ENCODE results near the gene PRTN3.
"Not testable (repeated sequence)": the region's sequence is repeated elsewhere in the genome, so short reads cannot be mapped to it uniquely, and the experiment has no call there.

PRTN3 gene

DNA sequence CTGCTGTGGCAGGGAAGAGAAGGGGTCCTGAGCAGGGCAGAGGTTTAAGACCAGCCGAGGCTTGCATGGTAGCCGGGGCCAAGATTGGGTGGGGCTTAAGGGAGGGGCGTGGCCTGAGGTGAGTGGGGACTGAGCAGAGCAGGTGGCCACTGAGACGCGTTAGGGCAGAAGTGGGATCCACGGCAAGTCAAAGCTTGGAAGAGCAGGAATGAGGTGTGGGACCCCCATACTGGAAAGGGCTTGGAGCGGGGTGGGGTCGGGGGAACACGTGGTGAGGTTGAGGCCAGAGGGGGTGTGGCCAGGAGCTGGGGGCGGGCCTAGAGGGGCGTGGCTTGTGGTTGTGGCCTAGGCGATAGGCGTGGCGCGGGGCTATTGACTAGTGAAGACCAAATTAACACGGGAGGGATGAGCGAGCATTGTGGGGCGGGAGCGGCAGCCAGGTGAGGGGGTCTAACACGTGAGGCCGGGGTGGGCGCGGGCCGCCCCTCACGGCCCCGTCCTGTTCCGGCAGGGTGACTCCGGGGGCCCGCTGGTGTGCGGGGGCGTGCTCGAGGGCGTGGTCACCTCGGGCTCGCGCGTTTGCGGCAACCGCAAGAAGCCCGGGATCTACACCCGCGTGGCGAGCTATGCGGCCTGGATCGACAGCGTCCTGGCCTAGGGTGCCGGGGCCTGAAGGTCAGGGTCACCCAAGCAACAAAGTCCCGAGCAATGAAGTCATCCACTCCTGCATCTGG, 21.9 kb downstream of the PRTN3 start:
- in situ Hi-C loops (cut with HindIII; ENCODE audit: low sequenced_read_pairs) = no loop called here

GRCh38 chr19:863315-863620, 22.5 kb downstream of the PRTN3 start:
- in situ Hi-C loops (cut with HindIII; ENCODE audit: low sequenced_read_pairs) = no loop called here

GRCh38 chr19:866769-867300, 26.0 kb downstream of the PRTN3 start:
- in situ Hi-C loops (cut with HindIII; ENCODE audit: low sequenced_read_pairs) = no loop called here

DNA sequence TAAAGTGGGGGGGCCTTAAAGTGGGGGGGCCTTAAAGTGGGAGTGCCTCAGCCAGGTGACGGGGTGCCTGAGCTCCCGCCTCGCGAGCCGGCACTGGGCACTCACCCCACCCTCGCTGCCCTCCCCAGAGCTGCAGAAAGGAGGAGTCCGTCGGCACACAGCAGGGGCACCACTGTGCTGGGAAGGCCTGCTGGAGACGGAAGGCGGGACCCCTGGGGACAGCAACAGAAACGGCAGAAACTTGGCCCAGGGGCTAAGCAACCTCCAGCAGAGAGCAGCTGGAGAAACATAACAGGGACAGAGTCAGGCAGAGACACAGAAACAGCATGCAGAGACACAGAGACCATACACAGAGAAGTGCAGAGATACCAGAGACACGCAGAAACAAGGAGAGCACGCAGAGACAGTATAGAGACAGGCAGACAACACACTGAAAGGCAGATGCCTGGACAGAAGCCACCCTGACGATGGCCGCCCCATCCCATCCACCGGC, 26.5 kb downstream of the PRTN3 start:
- in situ Hi-C loops (cut with HindIII; ENCODE audit: low sequenced_read_pairs) = no loop called here

- in situ Hi-C loops (cut with HindIII; ENCODE audit: low sequenced_read_pairs) = no loop called here
These were observed 27.2 kb downstream of the PRTN3 start for GRCh38 chr19:867855-868457.

- in situ Hi-C loops (cut with HindIII; ENCODE audit: low sequenced_read_pairs) = no loop called here
These were observed 27.9 kb downstream of the PRTN3 start for GRCh38 chr19:868458-869244.

DNA sequence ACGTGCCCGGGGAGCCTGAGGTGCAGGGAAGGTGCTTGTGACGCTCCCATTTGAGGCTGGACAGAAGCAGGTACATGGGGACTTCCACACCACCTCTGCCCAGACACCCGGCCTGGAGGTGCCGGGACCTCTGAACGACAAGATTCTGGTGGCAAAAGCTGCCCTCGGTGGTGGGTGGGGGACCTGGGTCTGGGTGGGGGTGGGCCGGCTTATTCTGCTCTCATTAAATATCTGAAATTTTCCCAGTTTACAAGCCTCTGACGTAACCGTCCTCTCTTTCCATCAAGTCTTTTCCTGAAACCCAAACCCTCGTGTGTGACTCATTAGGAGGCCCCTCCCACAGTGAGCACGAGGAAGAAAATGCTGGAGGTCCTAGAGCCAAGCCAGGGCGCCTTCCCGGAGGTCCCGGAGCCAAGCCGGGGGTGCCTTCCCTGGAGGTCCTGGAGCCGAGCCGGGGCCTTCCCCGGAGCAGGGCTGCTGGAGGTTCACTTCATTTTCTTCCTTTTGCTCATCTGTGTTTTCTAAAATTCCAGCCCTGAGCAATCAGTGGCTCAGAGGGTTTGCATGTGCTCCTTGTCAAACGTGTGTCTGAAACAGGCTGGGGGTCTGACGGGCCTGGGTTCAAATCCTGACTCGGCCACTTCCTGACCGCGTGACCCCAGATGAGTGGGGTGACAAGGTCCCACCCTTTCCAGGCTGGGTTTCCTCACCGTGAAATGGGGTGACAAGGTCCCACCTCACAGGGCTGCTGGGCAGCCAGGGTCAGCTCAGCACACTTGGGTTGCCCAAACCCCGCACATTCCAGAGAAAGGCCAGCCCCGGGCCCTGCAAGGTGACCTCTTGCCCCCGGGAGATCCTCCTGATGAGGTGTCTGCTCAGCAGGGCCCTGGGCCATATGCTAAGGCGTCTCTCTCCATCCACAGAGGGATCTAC, 28.7 kb downstream of the PRTN3 start:
- in situ Hi-C loops (cut with HindIII; ENCODE audit: low sequenced_read_pairs) = no loop called here

GRCh38 chr19:870314-870713, 29.5 kb downstream of the PRTN3 start:
- in situ Hi-C loops (cut with HindIII; ENCODE audit: low sequenced_read_pairs) = no loop called here

DNA sequence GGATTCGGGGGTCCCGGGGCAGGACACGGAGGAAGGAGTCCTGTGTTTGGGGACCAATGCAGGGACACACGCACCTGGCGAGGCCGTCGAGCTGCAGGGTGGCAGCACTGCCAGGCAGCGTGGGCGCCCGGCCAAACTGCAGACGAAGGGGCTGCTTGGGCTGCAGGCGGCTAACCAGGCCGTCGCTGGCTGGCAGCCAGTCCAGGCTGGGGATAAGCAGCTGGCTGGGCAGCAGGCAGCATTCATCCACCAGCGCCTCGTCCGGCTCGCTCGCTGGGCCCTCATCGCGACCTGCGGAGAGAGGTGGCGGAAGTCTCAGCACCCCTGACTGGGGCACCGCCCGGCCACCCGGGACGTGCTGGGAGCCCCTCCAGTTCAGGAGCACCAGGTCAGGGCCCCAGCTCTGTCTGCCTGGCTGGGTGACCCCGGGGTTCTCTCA, 30.2 kb downstream of the PRTN3 start:
- in situ Hi-C loops (cut with HindIII; ENCODE audit: low sequenced_read_pairs) = no loop called here

DNA sequence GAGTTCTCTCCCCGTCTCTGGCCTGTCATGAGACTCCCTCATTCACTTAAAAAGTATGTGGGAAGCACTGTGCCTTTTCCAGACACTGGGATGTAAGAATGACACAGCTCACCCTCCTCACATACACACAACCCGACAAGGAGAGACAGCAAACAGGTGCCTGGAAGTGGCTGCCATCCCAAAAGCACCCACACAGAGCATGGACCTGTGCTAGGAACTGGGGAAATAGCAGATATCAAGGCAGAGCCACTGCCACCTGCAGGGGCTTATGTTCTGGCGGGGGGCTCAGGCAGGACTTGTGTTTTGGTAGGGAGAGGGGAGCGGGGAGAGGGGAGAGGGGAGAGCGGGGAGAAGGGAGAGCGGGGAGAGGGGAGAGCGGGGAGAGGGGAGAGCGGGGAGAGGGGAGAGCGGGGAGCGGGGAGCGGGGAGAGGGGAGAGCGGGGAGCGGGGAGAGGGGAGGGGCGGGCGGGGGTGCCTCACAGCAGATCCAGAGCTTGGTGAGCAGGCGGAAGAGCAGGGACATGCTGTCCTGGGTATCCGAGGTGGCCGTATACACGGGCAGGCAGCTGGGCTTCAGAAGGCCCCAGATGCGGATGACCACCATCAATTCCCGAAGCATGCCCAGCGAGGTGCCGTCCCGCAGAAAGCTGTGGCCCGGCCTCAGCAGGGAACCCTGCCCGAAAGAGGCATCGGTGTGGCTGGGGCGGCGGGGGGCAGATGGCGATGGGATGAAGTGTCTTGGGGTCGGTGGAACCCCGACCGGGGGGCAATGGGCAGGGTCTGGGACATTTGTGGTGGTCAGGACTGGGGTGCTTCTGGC, 30.9 kb downstream of the PRTN3 start:
- in situ Hi-C loops (cut with HindIII; ENCODE audit: low sequenced_read_pairs) = no loop called here

- in situ Hi-C loops (cut with HindIII; ENCODE audit: low sequenced_read_pairs) = no loop called here
These were observed 31.6 kb downstream of the PRTN3 start for GRCh38 chr19:872266-872951.

DNA sequence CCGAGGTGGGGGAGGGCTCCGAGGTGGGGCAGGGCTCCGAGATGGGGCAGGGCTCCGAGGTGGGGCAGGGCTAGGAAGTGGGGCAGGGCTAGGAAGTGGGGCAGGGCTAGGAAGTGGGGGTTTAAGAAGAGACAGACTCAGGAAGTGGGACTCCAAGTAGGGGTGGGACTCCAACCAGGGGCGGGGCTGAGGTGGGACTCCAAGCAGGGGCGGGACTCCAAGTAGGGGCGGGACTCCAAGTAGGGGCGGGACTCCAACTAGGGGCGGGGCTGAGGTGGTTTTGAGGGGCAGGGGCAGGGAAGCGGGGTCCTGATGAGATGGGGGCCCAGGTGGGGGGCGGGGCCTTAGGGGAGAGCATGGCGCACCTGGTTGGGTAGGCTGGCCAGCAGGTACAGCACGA, 32.3 kb downstream of the PRTN3 start:
- in situ Hi-C loops (cut with HindIII; ENCODE audit: low sequenced_read_pairs) = no loop called here

GRCh38 chr19:873561-874041, 32.8 kb downstream of the PRTN3 start:
- in situ Hi-C loops (cut with HindIII; ENCODE audit: low sequenced_read_pairs) = no loop called here

DNA sequence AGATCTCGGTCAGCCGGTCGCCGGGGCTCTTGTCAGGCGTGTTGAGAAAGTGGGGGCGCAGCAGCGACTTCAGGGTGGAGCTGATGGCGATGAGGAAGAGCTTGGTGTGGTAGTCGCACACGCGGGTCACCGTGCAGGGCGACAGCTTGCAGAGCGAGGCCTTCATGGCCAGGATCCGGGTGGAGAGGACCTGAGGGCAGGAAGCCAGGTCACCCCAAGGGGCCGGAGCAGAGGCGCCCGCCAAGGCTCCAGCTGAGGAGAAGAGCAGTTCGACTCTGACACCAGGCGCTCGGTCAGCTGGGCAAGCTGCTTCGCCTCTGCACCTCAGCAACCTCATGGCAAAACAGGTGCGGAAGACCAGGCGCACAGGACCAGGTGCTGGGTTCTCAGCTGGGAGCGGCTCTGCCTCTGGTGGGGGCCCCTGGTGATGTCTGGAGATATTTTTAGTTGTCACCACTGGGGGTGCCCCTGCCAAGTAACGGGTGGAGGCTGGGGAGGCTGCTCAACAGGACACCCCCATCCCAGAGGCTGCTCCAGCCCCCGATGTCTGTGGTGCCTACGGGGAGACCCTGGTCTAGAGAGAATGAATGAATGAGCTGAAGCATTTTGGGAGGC, 34.6 kb downstream of the PRTN3 start:
- in situ Hi-C loops (cut with HindIII; ENCODE audit: low sequenced_read_pairs) = no loop called here

DNA sequence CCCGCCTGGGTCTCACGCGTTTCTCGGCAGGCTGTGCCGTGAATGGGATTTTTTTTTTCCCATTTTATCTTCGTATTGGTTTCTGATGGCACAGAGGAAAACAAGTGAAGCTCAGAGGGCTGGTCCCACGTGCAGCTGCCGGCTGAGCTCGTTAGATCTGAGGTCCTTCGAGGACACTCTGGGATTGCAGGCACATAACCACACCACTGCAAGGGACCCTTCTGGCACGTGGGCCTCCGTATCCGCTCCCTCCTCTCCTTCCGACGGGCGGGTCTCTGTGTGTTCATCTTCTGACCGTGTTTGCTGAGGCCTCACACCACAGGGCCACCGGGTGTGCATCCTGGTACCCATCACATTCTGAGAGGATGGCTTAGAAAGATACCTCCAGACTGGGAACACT, 35.3 kb downstream of the PRTN3 start:
- in situ Hi-C loops (cut with HindIII; ENCODE audit: low sequenced_read_pairs) = no loop called here

DNA sequence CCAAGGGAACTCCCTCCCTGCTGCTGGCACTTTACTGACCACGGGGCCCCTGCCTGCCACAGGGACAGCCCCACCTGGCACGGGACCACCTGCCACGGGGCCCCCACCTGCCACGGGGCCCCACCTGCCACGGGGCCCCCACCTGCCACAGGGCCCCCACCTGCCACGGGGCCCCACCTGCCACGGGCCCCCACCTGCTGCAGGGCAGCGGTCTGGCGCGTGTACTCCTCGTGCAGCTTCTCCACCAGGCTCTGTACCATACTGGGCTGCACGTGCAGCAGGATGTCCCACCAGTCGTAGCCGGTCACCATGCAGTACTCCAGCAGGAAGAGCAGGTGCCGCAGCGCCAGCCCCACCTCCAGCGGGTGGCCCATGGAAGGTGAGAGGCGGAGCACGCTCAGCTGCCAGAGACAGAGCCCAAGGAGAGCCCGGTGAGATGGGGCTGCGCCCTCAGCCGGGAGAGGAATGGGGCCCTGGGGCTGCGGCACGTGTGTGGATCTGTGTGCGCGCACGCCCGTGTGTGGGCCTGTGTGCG, 36.0 kb downstream of the PRTN3 start:
- in situ Hi-C loops (cut with HindIII; ENCODE audit: low sequenced_read_pairs) = no loop called here

DNA sequence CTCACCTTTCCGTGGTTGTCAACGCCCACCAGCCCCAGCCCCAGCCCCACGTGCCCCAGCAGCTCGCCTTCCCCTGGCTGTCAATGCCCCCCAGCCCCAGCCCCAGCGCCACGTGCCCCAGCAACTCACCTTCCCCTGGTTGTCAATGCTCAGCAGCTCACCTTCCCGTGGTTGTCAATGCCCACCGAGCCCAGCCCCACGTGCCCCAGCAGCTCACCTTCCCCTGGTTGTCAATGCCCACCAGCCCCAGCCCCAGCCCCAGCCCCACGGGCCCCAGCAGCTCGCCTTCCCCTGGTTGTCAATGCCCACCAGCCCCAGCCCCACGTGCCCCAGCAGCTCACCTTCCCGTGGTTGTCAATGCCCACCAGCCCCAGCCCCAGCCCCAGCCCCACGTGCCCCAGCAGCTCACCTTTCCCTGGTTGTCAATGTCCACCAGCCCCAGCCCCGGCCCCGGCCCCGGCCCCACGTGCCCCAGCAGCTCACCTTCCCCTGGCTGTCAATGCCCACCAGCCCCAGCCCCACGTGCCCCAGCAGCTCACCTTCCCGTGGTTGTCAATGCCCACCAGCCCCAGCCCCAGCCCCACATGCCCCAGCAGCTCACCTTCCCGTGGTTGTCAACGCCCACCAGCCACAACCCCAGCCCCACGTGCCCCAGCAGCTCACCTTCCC, 37.3 kb downstream of the PRTN3 start:
- in situ Hi-C loops (cut with HindIII; ENCODE audit: low sequenced_read_pairs) = not testable (repeated sequence)
